K562 (cell line): Measurements from ENCODE around the gene EXOSC1. TPM values are rescaled to one million over a fixed set of nuclear protein-coding genes. Genes with fewer than 3 reads are reported as not detected.

ENCODE experiments used
- ATAC-seq: fragments of 200-7000 bp; cut with Tn5 transposase; 3 replicates; pipeline ENCODE4 v1.9.1; 2020; ENCODE audit warnings: moderate library complexity
- BruUV-seq: library from RNA; stranded (reverse); fragments of 400-500 nt; replicated peaks from 2 replicates; lab custom pipeline; 2021; lab: Mats Ljungman, UMichigan
- CTCF ChIA-PET: fragments of 300-600 bp; formaldehyde crosslinking; extraction: SDS; loops from one replicate; lab custom pipeline; 2021; ENCODE audit warnings: low intra/inter-chr PET ratio; lab: Yijun Ruan, JAX
- POLR2A ChIA-PET: fragments of 300-600, 350-650 bp; sonication (Branson Sonifier 250); formaldehyde crosslinking; extraction: SDS; loops from one replicate; lab custom pipeline; 2021; ENCODE audit warnings: antibody characterized with exemption, inconsistent platforms; lab: Yijun Ruan, JAX
- DNase-seq, 4 experiments: peaks; one replicate each; pipeline versions ENCODE4 v3.0.0 to v3.0.0-alpha.2; 2011 to 2018; ENCODE audit warnings: low spot score in 3 of 4, mixed read lengths in 3 of 4; ENCODE audit errors: extremely low read depth in 1 of 4
- FAIRE-seq: peaks from 2 replicates; lab custom pipeline; 2011; peaks lifted over from hg19 to GRCh38; lab: Jason Lieb, UNC
- H2AFZ ChIP-seq: 2 replicates; pipeline ENCODE4 v1.6.0; 2011; ENCODE audit warnings: low read depth, low read length, control low read depth, inconsistent platforms
- H3K27ac ChIP-seq: fragments of 200-600 bp; 3 replicates; pipeline ENCODE4 v1.8.0; 2011; ENCODE audit warnings: low read depth, mild to moderate bottlenecking, control low read depth, inconsistent platforms, low read length, moderate library complexity, mixed read lengths; ENCODE audit errors: extremely low read depth
- H3K27me3 ChIP-seq, 2 experiments: fragments of 300-600 bp in 1 of 2; 2 replicates in 1 of 2; 3 replicates in 1 of 2; pipeline versions ENCODE4 v1.6.0 to v1.8.0; 2011; ENCODE audit warnings: inconsistent platforms in 2 of 2, low read length in 2 of 2, mild to moderate bottlenecking in 1 of 2, mixed read lengths in 1 of 2, moderate library complexity in 1 of 2; ENCODE audit not compliant: control insufficient read depth in 2 of 2, insufficient read depth in 2 of 2
- H3K36me3 ChIP-seq: fragments of 300-600 bp; 3 replicates; pipeline ENCODE4 v1.8.0; 2011; ENCODE audit warnings: mild to moderate bottlenecking, low read length, inconsistent platforms; ENCODE audit not compliant: control insufficient read depth, insufficient read depth
- H3K4me1 ChIP-seq, 2 experiments: fragments of 200-600 bp in 1 of 2; replicated peaks in 1 of 2; 2 replicates in 1 of 2; 3 replicates in 1 of 2; pipeline versions ENCODE4 v1.5.1 to v1.8.0; 2011; ENCODE audit warnings: inconsistent platforms in 2 of 2, low read length in 2 of 2, mild to moderate bottlenecking in 1 of 2, mixed read lengths in 1 of 2, moderate library complexity in 1 of 2; ENCODE audit not compliant: control insufficient read depth in 2 of 2, insufficient read depth in 2 of 2
- H3K4me2 ChIP-seq: 2 replicates; pipeline ENCODE4 v1.6.1; 2011; ENCODE audit warnings: low read length, control low read depth, inconsistent platforms, mixed read lengths; ENCODE audit not compliant: insufficient read depth
- H3K4me3 ChIP-seq: fragments of 200-600 bp; sonication (generic), shearing (Covaris generic); 2 replicates; pipeline ENCODE4 v1.5.1; 2016; ENCODE audit warnings: control low read depth, inconsistent platforms
- H3K79me2 ChIP-seq: fragments of 200-600 bp; 3 replicates; pipeline ENCODE4 v1.8.0; 2011; ENCODE audit warnings: low read length, inconsistent platforms; ENCODE audit not compliant: control insufficient read depth, insufficient read depth
- H3K9ac ChIP-seq, 2 experiments: 2 replicates each; pipeline versions ENCODE4 v1.6.0 to v1.6.1; 2011; ENCODE audit warnings: low read depth in 2 of 2, low read length in 2 of 2, control low read depth in 1 of 2, inconsistent platforms in 1 of 2, mild to moderate bottlenecking in 1 of 2, mixed read lengths in 1 of 2; ENCODE audit not compliant: insufficient read depth in 1 of 2
- H3K9me1 ChIP-seq: one replicate; pipeline ENCODE4 v1.6.0; 2011; ENCODE audit warnings: inconsistent platforms, mild to moderate bottlenecking, low read length, moderate library complexity; ENCODE audit not compliant: control insufficient read depth, insufficient read depth
- H3K9me3 ChIP-seq: replicated peaks from 2 replicates; pipeline ENCODE4 v1.5.1; 2011; ENCODE audit warnings: low read depth, low read length, inconsistent platforms; ENCODE audit not compliant: control insufficient read depth, insufficient read depth
- H4K20me1 ChIP-seq: replicated peaks from 2 replicates; pipeline ENCODE4 v1.6.1; 2011; ENCODE audit warnings: low read length, inconsistent platforms, mixed read lengths; ENCODE audit not compliant: control insufficient read depth, insufficient read depth
- ELF2 ChIP-seq: fragments of 250-450 bp; sonication (Bioruptor Pico); IDR thresholded peaks from 2 replicates; pipeline ENCODE4 v1.5.0; 2021; ENCODE audit warnings: mild to moderate bottlenecking
- GTF2B ChIP-seq: IDR thresholded peaks from 2 replicates; pipeline ENCODE4 v1.6.1; 2011; ENCODE audit not compliant: insufficient read length; ENCODE audit errors: extremely low read depth
- HMBOX1 ChIP-seq: sonication (generic); IDR thresholded peaks from 2 replicates; pipeline ENCODE4 v1.6.1; 2016
- KAT8 ChIP-seq: fragments of 450-650 bp; IDR thresholded peaks from 2 replicates; pipeline ENCODE4 v1.6.1; 2016; ENCODE audit warnings: low read depth, mild to moderate bottlenecking
- PCBP2 ChIP-seq: fragments of 200-400 bp; formaldehyde crosslinking; IDR thresholded peaks from 2 replicates; pipeline ENCODE4 v1.6.1; 2018; ENCODE audit warnings: low read length, low read depth, mild to moderate bottlenecking, moderate library complexity; ENCODE audit not compliant: poor library complexity, severe bottlenecking
- POLR2A ChIP-seq: fragments of 450-650 bp; conservative IDR thresholded peaks from 2 replicates; pipeline ENCODE4 v1.6.1; 2016
- PREB ChIP-seq: sonication (generic); formaldehyde crosslinking; IDR thresholded peaks from 2 replicates; pipeline ENCODE4 v1.8.1; 2023; ENCODE audit warnings: mild to moderate bottlenecking, missing genetic modification reagents
- RAD51 ChIP-seq: fragments of 450-650 bp; IDR thresholded peaks from 2 replicates; pipeline ENCODE4 v1.7.1; 2016; ENCODE audit warnings: low read depth, mild to moderate bottlenecking, borderline replicate concordance
- SMAD2 ChIP-seq: fragments of 150-350 bp; IDR thresholded peaks from 2 replicates; pipeline ENCODE4 v1.6.1; 2014; ENCODE audit warnings: low read depth, mild to moderate bottlenecking, low read length
- VEZF1 ChIP-seq: fragments of 200-800 bp; sonication (Bioruptor generic); IDR thresholded peaks from 2 replicates; pipeline ENCODE4 v1.6.1; 2017; ENCODE audit warnings: missing genetic modification characterization, missing compliant biosample characterization
- YY1 ChIP-seq, 3 experiments: IDR thresholded peaks; 2 replicates each; pipeline ENCODE4 v1.6.1; 2011; ENCODE audit warnings: low read length in 2 of 3, mild to moderate bottlenecking in 2 of 3, moderate library complexity in 2 of 3, borderline replicate concordance in 1 of 3, control low read depth in 1 of 3, low read depth in 1 of 3; ENCODE audit not compliant: insufficient read depth in 3 of 3, insufficient replicate concordance in 2 of 3, control insufficient read depth in 1 of 3, insufficient read length in 1 of 3; ENCODE audit errors: extremely low read depth in 1 of 3
- ZFP30 ChIP-seq: fragments of 250-450 bp; sonication (Bioruptor Pico); IDR thresholded peaks from 2 replicates; pipeline ENCODE4 v1.8.0; 2022; ENCODE audit warnings: moderate library complexity, mild to moderate bottlenecking, inconsistent platforms, borderline replicate concordance
- ZNF384 ChIP-seq: IDR thresholded peaks from 2 replicates; pipeline ENCODE4 v1.6.1; 2012; ENCODE audit warnings: low read depth, low read length, improper control_type of control experiment
- ZNF778 ChIP-seq: fragments of 450-650 bp; formaldehyde crosslinking; IDR thresholded peaks from 2 replicates; pipeline ENCODE4 v1.4.0; 2020; ENCODE audit warnings: mild to moderate bottlenecking, moderate library complexity
- WGBS: fragments of 100-300 bp; shearing (Covaris generic); methylation state at CpG from one replicate; pipeline ENCODE4 v1.1.6; 2016; ENCODE audit warnings: low coverage, mixed read lengths; ENCODE audit not compliant: insufficient coverage; ENCODE audit errors: missing lambda C conversion rate; 5-methylcytosine and 5-hydroxymethylcytosine counted together
- in situ Hi-C: fragments of 300-500 bp; cut with MboI; formaldehyde crosslinking; loops from 4 replicates; pipeline ENCODE4 v1.15.0; 2018; ENCODE audit warnings: inconsistent platforms, mixed read lengths
- intact Hi-C: fragments of 100-400 bp; cut with micrococcal nuclease; formaldehyde crosslinking; loops from 2 replicates; pipeline ENCODE4 v1.14.2; 2022
- polyA plus RNA-seq, 8 experiments: library from polyadenylated mRNA; depleted of rRNA in 4 of 8; stranded (reverse) in 5 of 8; unstranded in 3 of 8; fragments of >200 nt; fragmentation: Nextera tagmentation in 2 of 8; fragmentation: Illumina TruSeq in 1 of 8; extraction: Ambion mirVana in 2 of 8; extraction: Trizol in 1 of 8; gene quantifications; 2 replicates each; pipeline versions ENCODE4 v1.2.1 to v1.2.3, GENCODE V29; 2011 to 2014; ENCODE audit warnings: inconsistent platforms in 1 of 8, missing spikeins in 1 of 8
- total RNA-seq, 7 experiments: library from RNA; depleted of rRNA in 6 of 7; stranded (reverse); fragments of >200 nt in 6 of 7; fragmentation: Illumina TruSeq in 2 of 7; extraction: Trizol in 2 of 7; gene quantifications; 2 replicates each; pipeline versions ENCODE4 v1.2.1 to v1.2.3, GENCODE V29; 2011 to 2021; ENCODE audit warnings: low replicate concordance in 1 of 7
- TF ChIP-seq, protein P1 (sequence below): fragments of 200-800 bp; sonication (Bioruptor generic); IDR thresholded peaks from 2 replicates; pipeline ENCODE4 v1.6.1; 2017; ENCODE audit warnings: missing genetic modification characterization, missing compliant biosample characterization

Gene EXOSC1
- total and polyA plus RNA-seq, 9 of the 15 experiments (the other 6 are each of a cell fraction or from before 2014, with no cell fraction given) = 44.3 to 117 (median 67.0) TPM

- Histone ChIP-seq H3K27me3 (no peaks in the 10 kb centered on the region), H2AFZ (no peak overlapping the region), H4K20me1 (peaks cover 20% of the 10 kb centered on the region), H3K4me1 (peaks cover 6 to 12% of the 10 kb centered on the region in 2 experiments; a peak in 3 of 5 replicates), H3K79me2 (peaks cover 46% of the 10 kb centered on the region), H3K36me3 (peaks cover 51% of the 10 kb centered on the region), H3K9me1 (no peaks in the 10 kb centered on the region), H3K9ac (peak overlapping the region; percentile 87 to 93), H3K4me3 (peak overlapping the region; percentile 90), H3K27ac (peak overlapping the region; percentile 89), H3K9me3 (no peaks in the 10 kb centered on the region), H3K4me2 (peak overlapping the region; percentile 99)
- intact Hi-C loops (no loop called here), in situ Hi-C loops (no loop called here)
- ATAC-seq (peak; percentile 43), DNase-seq (peak in 1 of 4 experiments; percentile 36), FAIRE-seq (no peak)
- ChIA-PET CTCF (interaction anchor here (0.7 kb wide), 1 partner anchor 18 kb away, joined by 3 read pairs; no protein-coding TSS in a partner anchor), POLR2A (interaction anchor here (1.0 to 1.7 kb wide), 7 partner anchors 9 to 17 kb away, joined by 3 to 6 read pairs (median 4); no protein-coding TSS in a partner anchor)
- WGBS = under 1% methylated on average over 9 of the region's 9 CpGs
- BruUV-seq = no TSS peak
- TF ChIP-seq PREB (CRISPR knock-in tag) (0 out of 2 replicates have a peak, but pooled peaks have one; percentile 20), GTF2B (no peak), PCBP2 (no peak), ZFP30 (CRISPR knock-in tag) (no peak), SMAD2 (no peak), ELF2 (CRISPR knock-in tag) (no peak), POLR2A (0 out of 2 replicates have a peak, but pooled peaks have one; percentile 17), YY1 (IDR thresholded peaks at IDR 0.05; ENCODE audit: borderline replicate concordance in 1 of 3, control insufficient read depth in 1 of 3, extremely low read depth in 1 of 3, insufficient read depth in 3 of 3, insufficient read length in 1 of 3, insufficient replicate concordance in 2 of 3, low read depth in 1 of 3, low read length in 2 of 3) (peak in 1 of 3 experiments; percentile 81), HMBOX1 (peak; percentile 60; the same call in 1 of the 2 replicates), VEZF1 (CRISPR knock-in tag) (no peak), ZNF384 (no peak), RAD51 (no peak), ZNF778 (CRISPR knock-in tag) (no peak), KAT8 (no peak)
- TF ChIP-seq, protein P1, sequence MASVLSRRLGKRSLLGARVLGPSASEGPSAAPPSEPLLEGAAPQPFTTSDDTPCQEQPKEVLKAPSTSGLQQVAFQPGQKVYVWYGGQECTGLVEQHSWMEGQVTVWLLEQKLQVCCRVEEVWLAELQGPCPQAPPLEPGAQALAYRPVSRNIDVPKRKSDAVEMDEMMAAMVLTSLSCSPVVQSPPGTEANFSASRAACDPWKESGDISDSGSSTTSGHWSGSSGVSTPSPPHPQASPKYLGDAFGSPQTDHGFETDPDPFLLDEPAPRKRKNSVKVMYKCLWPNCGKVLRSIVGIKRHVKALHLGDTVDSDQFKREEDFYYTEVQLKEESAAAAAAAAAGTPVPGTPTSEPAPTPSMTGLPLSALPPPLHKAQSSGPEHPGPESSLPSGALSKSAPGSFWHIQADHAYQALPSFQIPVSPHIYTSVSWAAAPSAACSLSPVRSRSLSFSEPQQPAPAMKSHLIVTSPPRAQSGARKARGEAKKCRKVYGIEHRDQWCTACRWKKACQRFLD = no peak
Observed at GRCh38 chr10:97427571-97428179, 18.1 kb downstream of the EXOSC1 start.
